Measurements from ENCODE around the gene S100A3.
A peak's percentile ranks its signal among the peaks of the same experiment; 100 is the strongest.

S100A3 gene

DNA sequence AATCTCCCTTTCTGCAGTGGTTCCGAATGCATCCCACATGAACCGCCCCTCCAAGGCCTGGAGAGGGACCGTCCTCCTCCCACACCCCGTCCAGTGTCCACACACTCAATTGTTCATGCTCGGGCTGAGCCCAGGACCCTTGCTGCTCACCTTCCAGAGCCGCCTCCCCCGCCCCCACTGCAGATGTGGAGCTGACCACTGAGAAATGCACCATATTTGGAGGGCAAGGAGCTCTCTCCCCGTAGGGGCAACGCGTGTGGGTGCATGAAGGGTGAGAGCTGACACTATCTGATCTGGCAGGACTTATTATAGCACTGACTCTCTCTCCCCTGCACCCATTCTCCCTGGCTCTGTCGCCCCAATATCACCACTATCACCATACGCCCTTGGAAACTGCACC, 4.0 kb upstream of the S100A3 start:
- in situ Hi-C loops (cut with HindIII; ENCODE audit: low pct_unique_long_range_greater_than_20kb, low sequenced_read_pairs) = no loop called here
- DNase-seq (ENCODE audit: low read depth in 1 of 2, low spot score in 1 of 2) = no peak
- no peak for TF ChIP-seq JUND (IDR thresholded peaks at IDR 0.05; ENCODE audit: low read depth)

DNA sequence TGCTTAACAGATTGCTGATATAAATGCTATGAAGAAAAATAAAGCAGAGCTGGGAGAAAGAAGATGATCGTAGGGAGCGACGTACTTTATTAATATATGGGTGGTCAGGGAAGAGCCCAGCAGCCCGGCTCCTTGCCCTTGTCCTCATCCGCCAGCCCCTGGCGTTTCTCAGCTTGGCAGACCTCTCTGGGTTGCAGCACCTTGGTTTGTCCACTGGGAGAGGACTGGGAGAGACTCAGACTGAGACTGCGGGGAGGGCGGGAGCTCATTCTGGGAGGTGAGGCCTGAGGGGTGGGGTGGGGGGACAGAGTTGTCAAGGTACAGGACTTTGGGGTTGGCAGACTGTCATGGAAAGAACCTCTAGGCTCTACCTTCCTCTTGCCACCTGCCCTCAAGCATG, 3.3 kb upstream of the S100A3 start:
- no peak for TF ChIP-seq JUND (IDR thresholded peaks at IDR 0.05; ENCODE audit: low read depth)
- in situ Hi-C loops (cut with HindIII; ENCODE audit: low pct_unique_long_range_greater_than_20kb, low sequenced_read_pairs) = no loop called here
- DNase-seq (ENCODE audit: low read depth in 1 of 2, low spot score in 1 of 2) = peak in 1 of 2 experiments; percentile 36

DNA sequence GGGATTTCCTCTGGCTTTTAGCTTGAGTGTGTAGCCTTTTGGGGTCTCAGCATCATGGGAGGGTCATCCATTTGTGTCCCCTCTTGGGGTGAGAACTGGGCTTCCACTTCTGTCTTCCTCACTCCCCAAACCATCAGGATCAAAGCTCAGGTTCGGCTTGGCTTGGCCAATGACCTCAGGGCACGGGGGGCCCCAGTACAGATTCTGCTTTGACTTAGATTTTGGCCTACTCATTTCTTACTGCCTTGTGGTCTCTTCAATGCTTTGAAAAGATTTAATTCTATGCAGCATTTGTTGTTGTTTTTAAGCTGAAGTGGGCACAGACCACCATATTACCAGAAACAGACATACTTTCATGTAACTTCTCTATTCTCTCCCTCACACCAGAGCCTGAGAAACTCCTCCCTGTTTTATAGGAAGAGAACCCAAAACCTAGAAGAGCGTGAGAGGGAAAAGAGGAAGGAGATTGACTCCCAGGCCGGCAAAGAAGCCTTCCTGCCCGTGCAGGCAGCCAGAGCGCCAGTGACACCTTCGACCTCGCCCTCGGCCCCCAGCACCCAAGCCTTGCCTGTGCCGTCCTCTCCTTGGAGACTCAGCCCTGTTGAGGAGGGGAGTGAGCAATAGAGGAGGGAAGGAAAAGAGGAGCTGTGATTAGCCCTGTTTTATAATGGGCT, 1.9 kb upstream of the S100A3 start:
- in situ Hi-C loops (cut with HindIII; ENCODE audit: low pct_unique_long_range_greater_than_20kb, low sequenced_read_pairs) = no loop called here
- no peak for DNase-seq (ENCODE audit: low read depth in 1 of 2, low spot score in 1 of 2)
- TF ChIP-seq JUND (IDR thresholded peaks at IDR 0.05; ENCODE audit: low read depth) = no peak

DNA sequence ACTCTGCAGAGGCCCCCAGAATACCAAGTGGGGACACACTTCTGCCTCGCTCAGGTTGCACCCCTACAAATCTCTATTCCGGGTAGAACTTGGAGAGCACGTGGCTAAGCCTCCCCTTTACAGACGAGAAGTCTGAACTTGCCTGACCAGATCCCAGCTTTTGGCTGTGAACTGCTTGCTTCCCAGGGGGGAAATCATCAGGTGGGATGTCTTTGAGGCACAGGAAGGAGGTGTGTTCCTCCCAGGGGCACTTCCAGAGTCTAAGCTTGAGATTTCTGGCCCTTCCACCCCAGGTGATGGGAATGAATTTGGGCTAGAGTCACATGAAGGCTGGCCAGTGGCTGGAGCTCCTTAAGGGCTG, 1.3 kb upstream of the S100A3 start:
- no peak for DNase-seq (ENCODE audit: low read depth in 1 of 2, low spot score in 1 of 2)
- no peak for TF ChIP-seq JUND (IDR thresholded peaks at IDR 0.05; ENCODE audit: low read depth)
- in situ Hi-C loops (cut with HindIII; ENCODE audit: low pct_unique_long_range_greater_than_20kb, low sequenced_read_pairs) = no loop called here

DNA sequence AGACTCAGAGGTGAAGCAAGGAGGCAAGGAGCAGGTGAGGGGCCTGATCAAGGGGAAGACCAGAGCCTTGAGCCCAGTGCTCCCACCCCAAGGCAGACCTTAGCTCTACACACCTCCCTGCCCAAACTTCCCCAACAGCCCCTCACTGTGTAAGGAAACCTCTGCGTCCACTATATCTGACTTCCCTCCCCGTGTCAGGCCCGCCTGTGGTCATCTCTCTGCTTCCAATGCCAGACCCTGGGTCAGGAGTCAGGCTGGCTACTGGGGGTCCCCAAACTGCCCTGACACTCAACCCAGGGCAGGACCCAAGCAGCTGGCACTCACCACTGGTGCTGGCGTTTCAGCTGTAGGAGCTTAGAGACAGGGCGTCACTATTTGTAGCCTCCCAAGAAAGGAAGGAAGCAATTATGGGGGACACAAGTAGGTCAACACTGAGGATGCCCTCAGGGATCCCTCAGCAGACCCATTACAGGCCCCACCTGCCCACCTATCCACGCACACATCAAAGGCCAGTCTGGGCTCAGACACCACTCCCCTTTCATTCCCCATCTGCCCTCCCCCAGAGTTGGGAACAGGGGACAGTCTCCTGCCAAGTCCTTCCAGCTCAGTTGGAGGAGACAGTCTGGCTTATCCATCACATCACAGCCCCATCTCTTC, 811 bp upstream of the S100A3 start:
- in situ Hi-C loops (cut with HindIII; ENCODE audit: low pct_unique_long_range_greater_than_20kb, low sequenced_read_pairs) = no loop called here
- no peak for TF ChIP-seq JUND (IDR thresholded peaks at IDR 0.05; ENCODE audit: low read depth)
- no peak for DNase-seq (ENCODE audit: low read depth in 1 of 2, low spot score in 1 of 2)

DNA sequence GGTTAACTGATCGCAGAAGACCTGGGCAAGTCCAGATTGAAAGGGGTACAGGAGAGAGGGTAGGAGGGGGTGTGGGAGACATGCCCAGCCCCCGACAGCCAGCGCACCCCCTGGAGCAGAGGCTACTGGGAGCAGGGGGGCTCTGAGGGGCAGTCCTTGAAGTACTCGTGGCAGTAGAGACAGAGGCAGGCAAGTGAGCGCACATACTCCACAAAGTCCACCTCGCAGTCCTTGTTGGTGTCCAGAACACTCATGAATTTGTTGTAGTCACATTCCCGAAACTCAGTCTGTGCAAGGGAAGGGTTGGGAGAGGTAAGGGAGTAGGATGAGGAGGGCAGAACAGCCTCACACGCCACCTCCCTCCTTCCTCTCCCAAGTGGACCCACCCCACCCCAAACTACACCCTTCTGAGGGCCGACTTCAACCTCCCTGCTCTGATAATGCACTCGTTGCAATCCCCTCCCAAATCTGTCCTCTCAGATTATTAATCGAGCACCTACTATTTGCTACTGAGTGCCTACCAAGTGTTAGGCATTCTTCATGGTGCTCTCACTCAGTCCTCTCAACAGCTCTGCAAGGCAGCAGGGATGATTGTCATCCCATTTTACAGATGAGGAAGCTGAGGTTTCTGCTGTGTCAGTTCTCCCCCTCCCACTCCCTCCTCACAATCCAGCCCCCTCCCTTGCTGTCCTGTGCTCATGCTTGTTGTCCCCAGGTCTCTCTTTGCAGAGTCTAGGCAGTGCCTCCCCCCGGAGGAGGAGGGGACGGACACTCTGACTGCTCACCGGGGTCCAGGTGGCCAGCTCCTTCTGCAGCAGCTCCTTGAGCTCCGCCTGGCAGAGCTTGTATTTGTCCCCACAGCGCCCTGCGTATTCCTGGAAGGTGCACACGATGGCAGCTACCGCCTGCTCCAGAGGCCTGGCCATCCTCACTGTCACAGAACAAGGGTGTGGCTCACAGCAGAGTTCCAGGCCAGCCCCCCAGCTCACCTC, 1.2 kb downstream of the S100A3 start:
- in situ Hi-C loops (cut with HindIII; ENCODE audit: low pct_unique_long_range_greater_than_20kb, low sequenced_read_pairs) = no loop called here
- DNase-seq (ENCODE audit: low read depth in 1 of 2, low spot score in 1 of 2) = no peak
- no peak for TF ChIP-seq JUND (IDR thresholded peaks at IDR 0.05; ENCODE audit: low read depth)

DNA sequence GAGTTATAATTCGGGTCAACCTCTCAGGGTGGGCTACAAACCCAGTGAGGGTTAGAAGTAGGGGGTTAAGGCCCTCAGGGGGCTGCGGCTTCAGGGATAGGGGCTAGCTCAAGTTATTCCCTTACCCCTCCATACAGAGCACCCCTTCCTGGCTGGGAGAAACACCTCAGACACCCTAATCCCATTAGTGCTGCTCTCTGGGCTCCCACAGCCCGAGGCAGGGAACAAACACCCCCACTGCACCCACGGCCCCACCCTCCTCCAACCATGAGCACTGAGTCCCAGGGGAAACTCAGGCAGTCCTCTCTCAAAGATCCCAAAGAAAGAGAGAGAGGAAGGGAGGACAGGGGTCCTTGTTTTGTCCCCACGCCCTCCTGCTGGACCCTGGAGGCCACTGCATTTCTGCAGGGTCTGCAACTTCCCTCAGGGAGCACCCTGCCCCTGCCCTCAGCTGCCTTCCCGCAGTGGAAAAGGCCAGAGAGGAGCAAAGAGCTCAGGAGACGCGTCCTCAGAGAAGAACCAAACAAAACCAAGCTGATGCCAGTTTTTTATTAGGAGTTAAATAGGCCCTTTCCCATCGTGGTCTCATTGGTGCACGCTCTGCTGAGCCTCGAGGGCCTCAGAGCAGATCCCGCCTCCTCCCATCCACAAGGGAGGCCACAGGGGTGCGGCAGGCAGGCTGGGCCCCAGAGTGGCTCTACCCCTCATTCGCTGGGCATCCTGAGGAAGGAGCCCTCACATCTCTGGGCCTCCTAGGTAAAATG, 2.1 kb downstream of the S100A3 start:
- in situ Hi-C loops (cut with HindIII; ENCODE audit: low pct_unique_long_range_greater_than_20kb, low sequenced_read_pairs) = no loop called here
- DNase-seq (ENCODE audit: low read depth in 1 of 2, low spot score in 1 of 2) = no peak
- TF ChIP-seq JUND (IDR thresholded peaks at IDR 0.05; ENCODE audit: low read depth) = no peak

DNA sequence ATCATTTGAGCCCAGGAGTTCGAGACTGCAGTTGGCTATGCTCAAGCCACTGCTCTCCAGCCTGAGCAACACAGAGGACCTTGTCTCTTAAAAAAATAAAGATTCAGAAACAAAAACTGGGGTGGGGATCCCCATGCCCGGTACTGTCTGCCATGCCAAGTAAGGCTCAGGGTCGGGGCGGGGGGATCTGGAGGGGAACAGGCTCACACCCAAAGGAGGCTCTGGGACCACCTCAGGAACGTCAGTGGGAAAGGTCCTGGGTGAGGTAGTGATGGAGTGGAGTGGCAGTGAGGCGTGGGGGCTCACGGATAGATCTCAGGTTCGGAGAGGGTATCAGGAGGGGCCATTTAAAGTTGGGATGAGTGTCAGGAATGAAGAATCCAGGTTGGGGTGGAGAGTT, 2.7 kb downstream of the S100A3 start:
- TF ChIP-seq JUND (IDR thresholded peaks at IDR 0.05; ENCODE audit: low read depth) = no peak
- DNase-seq (ENCODE audit: low read depth in 1 of 2, low spot score in 1 of 2) = no peak
- in situ Hi-C loops (cut with HindIII; ENCODE audit: low pct_unique_long_range_greater_than_20kb, low sequenced_read_pairs) = no loop called here

DNA sequence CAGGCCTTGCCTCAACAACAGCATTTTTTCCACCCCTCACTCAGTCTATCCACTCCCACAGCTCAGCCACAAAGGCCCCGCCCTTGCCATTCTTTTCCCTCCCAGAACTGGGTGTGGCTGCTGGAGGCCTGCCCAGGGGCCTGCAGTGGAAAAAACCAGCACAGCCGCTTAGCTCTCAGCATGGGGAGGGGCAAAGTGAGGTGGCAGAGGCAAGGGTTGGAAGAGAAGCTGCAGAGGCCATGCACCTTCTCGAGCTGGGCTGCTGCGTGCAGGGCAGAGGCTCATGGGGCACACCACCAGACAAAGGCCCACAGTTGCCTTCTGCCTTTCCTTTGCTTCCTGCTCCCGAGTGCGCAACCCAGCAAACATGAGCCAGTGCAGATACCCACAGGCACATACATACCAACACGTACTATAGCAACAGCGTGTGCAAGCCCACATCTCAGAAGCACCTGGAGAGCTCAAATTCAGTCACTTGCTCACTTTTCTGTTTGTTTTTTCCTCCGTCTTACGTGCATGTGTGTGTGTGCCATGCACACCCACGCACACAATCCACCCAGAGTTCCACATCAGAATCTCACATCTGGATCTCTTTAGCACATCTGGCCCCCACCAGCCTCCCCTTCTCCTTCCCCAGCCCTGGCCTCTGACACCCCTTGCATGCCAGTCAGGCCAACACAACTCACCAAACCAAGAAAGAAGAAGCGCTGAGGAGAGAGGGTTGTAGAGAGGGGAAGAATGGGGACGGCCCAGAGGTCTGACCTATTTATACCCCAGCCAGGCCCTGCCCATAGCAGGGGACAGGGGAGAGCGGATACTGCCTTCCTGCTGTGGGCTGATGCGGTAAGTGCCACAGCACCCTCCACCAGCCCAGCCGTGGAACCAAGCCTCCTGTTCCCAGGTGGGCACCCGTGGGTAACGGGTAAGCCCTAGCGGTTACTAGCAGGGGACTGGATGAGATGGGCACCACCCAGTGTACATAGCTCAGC, 3.7 kb downstream of the S100A3 start, which contains the start of gene S100A4:
S100A4 (minus strand) TSS at position 740 of the 989 bp plus-strand sequence. CDS start 1,012 bp downstream, outside the sequence.
- DNase-seq (ENCODE audit: low read depth in 1 of 2, low spot score in 1 of 2) = peak; percentile 92 to 98
- in situ Hi-C loops (cut with HindIII; ENCODE audit: low pct_unique_long_range_greater_than_20kb, low sequenced_read_pairs) = no loop called here
- TF ChIP-seq JUND (IDR thresholded peaks at IDR 0.05; ENCODE audit: low read depth) = no peak

DNA sequence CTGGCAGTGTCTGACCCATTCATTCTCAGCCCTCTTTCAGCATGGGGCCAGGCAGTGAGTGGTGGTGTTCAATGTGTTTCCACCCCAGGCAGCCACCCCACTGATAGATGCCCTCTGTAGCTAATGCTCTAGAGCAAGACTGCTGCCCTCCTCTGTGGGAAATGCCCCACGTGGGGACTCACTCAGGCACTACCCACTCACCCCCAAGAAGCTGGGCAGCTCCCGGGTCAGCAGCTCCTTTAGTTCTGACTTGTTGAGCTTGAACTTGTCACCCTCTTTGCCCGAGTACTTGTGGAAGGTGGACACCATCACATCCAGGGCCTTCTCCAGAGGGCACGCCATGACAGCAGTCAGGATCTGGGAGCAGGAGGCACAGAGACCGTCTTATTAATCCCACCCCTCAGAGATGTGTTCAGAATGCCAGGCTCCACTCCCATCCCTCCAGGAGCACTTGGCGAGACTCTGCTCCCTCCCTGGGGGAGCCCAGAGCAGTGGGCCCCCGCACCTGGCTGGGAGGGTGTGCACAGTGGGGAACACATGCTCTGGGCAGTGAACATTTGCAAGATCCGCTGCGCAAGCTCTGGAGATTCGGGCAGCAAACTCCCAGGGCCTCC, 4.5 kb downstream of the S100A3 start:
- in situ Hi-C loops (cut with HindIII; ENCODE audit: low pct_unique_long_range_greater_than_20kb, low sequenced_read_pairs) = no loop called here
- DNase-seq (ENCODE audit: low read depth in 1 of 2, low spot score in 1 of 2) = no peak
- TF ChIP-seq JUND (IDR thresholded peaks at IDR 0.05; ENCODE audit: low read depth) = no peak

DNA sequence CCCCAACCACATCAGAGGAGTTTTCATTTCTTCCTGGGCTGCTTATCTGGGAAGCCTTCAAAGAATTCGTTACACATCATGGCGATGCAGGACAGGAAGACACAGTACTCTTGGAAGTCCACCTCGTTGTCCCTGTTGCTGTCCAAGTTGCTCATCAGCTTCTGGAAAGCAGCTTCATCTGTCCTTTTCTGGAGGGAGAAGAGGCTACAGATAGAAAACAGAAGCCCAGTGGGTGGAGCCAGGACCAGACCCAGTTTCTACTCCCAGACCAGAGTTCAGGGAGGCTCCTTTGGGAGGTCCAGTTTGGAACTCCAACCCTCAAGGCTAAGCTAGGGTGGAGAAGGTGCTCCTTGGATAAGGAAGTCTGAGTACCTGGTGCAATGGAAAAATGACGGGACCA, 5.3 kb downstream of the S100A3 start:
- no peak for DNase-seq (ENCODE audit: low read depth in 1 of 2, low spot score in 1 of 2)
- in situ Hi-C loops (cut with HindIII; ENCODE audit: low pct_unique_long_range_greater_than_20kb, low sequenced_read_pairs) = no loop called here
- no peak for TF ChIP-seq JUND (IDR thresholded peaks at IDR 0.05; ENCODE audit: low read depth)

All from T47D (cell line).